K562 (cell line): ENCODE data around the gene PMP22.

ENCODE experiments used
- ELK3 ChIP-seq: fragments of 450-650 bp; formaldehyde crosslinking; IDR thresholded peaks from 2 replicates; pipeline ENCODE4 v1.4.0; 2020; ENCODE audit warnings: mild to moderate bottlenecking
- FOSL1 ChIP-seq: fragments of 200-800 bp; sonication (Bioruptor generic); conservative IDR thresholded peaks from 2 replicates; pipeline ENCODE4 v1.6.1; 2016; ENCODE audit warnings: missing genetic modification characterization, missing compliant biosample characterization

- TF ChIP-seq FOSL1 (tag), result no peak
- TF ChIP-seq ELK3 (CRISPR knock-in tag), result no peak
Observed at GRCh38 chr17:15213381-15214087, 51.6 kb downstream of the PMP22 start.
